ENCODE data around the gene FAN1.

FAN1 gene

DNA sequence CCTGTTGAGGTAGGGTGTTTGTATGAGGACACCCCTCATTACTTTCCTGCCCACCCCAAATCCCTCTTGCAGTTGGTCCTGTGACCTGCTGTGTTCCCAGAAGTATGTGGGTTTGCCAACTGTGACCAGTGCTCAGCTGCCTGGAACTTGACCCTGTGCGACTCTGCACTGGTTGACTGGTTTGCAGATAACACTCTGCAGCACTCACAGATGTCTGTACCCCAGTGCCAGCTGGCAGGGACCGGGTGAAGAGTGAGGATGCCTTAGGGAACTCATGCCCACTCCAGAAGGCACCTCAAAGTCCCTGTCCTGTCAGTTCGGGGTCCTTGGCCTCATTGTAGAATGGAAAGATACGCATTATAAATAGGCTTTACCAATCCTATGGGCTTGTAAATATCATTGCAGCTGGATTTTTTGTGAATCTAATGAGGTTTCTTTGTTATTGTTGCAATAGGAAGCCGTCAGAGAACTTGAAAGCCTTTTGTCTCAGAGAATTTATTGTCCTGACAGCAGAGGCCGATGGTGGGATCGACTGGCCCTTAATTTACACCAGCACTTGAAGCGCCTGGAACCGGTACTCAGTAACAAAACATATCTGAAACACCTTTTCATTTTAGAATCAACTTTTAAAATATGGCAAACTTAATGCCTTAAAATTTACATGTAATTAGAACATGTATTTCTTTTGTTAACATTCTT is 18.2 kb downstream of the FAN1 start:
- DNase-seq = no peak

- DNase-seq = no peak
These were observed 19.0 kb downstream of the FAN1 start for GRCh38 chr15:30922480-30923311.

DNA sequence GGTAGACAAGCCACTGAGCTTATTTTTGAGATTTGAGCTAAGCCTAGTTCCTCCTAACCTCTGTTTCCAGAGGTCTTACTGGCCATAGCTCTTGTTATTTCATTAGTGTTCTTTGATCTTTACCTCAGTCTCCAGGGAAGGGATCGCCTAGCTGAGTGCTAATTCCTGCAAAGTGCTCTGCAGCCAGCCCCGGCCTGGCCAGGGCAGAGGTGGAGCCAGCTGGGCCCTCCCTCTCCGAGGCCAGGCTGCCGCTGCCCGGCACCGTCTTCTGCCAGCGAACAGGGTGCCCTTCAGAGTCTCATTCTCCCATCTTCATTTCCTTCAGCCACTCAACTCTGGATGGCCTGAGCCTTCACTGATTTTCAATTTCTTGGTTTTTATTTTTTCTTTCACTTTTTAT is 19.7 kb downstream of the FAN1 start:
- no peak for DNase-seq

DNA sequence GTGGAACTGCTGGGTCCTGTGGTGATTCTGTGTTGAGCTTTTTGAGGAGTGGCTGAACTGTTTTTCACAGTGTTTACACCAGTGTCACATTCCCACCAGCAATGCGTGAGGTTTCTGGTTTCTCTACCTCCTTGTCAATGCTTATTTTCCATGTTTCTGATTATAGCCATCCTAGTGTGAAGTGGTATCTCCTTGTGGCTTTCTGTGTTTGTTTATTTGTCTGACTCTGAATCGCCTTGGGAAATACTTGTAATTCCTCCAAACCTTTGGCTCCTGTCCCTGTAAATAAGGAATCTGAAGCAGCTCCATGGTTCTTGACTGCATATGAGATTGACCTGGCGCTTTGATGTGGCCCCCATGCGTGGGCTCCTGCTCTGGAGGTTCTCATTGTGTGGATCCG is 20.6 kb downstream of the FAN1 start:
- no peak for DNase-seq

GRCh38 chr15:30925686-30926085 is 22.0 kb downstream of the FAN1 start:
- DNase-seq = no peak

GRCh38 chr15:30926161-30926560 is 22.4 kb downstream of the FAN1 start:
- DNase-seq = no peak

DNA sequence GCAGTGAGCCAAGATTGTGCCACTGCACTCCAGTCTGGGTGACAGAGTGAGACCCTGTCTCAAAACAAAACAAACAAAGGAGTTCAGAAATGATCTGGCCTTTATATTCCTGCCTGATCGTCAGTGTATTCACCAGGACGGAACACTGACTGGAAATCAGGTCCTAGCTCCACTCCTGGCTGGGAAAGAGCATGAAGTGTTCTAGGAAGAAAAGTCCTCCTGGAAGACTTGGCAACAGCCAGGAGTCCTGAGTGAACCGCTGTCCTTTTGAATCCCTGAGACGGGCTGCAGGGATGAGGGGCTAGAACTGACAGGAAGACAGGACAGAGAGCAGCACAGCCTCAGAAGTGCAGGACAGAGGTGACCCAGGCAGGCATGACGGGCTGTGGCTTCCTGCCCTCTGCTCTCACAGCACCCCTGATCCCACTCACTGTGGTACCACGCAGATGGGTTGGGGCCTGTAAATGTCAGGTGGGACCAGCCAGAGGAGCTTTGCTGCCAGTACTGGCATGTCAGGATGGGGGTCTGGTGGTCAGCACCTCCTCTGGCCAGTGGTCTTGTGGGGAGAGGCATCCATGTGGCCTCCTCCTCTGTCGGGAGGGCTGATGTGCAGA is 23.5 kb downstream of the FAN1 start:
- no peak for DNase-seq

DNA sequence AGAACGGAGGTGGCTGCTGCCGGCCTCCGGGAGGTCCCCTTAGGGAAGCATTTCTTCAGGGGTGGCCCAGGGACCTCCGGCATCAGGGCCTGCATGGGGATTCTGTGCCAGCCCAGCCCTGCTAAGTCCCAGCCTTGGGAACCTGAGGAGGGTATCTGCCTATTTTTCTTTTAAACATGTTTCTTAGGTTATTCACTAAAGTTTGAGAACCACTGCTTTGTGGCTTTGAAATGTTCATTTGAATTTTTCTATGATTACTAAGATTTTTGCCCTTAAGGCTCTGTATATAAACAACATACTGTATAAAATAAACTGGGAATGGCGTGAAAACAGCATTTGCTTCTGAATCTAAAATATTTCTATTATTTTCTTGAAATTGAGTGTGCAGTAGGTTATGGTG is 24.4 kb downstream of the FAN1 start:
- DNase-seq = no peak

DNA sequence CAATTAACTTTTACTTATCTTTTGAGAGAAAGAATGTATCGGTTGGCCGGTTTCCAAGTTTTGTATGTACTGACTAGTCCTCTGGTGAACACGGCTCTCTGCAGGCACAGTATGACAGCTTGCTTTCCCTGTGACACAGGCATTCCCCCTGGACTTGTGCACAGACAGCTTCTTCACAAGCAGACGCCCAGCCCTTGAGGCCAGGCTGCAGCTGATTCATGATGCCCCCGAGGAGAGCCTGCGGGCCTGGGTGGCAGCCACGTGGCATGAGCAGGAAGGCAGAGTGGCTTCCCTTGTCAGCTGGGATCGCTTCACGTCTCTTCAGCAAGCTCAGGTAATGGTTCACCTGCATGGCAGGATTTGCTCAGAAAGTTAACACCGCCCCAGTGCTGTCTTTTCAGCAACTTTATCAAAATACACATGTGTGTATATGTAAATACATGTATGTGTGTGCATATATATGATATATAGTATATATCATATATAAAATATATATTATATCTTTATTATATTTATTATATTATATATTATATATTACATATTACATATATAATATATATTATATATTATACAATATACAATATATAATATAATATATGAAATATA is 25.5 kb downstream of the FAN1 start:
- DNase-seq = peak; percentile 71 to 76

- no peak for DNase-seq
These were observed 26.3 kb downstream of the FAN1 start for GRCh38 chr15:30929982-30930381.

DNA sequence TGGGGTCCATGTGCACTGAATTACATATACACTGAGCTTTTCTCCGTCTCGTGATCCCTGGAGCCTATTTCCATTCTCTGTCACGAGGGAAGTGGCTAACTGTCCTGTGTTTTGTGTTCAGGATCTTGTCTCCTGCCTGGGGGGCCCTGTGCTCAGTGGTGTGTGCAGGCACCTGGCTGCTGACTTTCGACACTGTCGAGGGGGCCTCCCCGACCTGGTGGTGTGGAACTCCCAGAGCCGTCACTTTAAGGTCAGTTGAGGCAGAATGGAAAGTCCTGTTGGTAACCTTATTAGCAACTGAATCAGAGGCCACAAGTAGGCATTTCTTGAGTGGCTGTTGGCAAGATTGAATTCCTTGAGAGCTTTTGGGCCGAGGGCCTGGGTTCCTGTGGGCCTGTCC is 26.7 kb downstream of the FAN1 start:
- DNase-seq = no peak

GRCh38 chr15:30933293-30933692 is 29.6 kb downstream of the FAN1 start:
- no peak for DNase-seq

- no peak for DNase-seq
These were observed 35.4 kb downstream of the FAN1 start for GRCh38 chr15:30939161-30939560.

DNA sequence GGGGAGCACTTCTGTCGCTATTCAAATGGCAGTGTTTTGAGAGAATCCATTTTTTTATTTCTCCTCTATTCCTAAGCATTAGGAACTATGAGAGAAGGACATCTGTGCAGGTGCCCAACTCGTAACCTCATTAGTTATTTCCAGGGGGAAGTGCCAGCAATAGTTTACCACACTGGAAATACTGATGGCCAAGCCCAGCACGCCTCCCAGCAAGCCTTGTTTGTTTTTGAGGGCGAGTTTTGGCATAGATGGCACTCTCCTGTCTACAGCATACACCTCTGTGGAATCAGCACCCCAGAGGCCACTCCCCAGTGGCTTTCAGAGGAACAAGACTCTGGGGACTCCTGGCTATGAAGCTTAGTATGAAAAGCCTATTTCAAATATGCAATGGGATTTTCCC is 36.6 kb downstream of the FAN1 start:
- no peak for DNase-seq

GRCh38 chr15:30941520-30941919 is 37.8 kb downstream of the FAN1 start:
- DNase-seq = no peak

DNA sequence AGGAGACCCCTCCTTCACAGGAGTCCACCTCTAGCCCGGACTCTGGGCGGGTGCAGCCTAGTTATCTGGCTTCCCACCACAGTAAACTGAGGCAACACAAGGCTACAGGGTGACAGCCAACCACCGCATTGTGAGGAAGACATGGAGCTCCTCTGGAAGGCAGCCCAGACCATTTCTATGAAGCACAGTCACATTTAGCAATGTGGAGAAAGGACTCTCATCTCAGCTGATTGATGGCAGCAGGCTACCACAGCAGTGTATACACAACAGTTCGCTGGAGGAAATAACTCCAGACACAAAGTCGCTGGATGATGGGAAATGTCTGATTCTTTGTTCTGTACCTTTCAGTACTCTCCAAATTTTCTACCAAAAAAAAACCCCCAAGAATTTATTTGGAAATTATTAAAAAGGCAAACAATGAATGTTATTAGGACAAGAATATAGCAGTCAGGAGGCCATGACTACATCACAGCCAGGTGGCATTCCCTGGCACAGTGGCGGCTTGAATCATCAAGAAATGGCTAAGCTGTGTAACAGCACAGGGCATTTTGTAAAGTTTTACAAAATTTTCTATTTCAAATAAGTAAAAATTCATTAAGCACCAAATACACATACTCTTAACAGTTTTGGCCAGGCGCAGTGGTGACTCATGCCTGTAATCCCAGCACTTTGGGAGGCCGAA is 40.1 kb downstream of the FAN1 start:
- no peak for DNase-seq

GRCh38 chr15:30953183-30953582 is 49.5 kb downstream of the FAN1 start:
- no peak for DNase-seq

GRCh38 chr15:30953731-30954378 is 50.1 kb downstream of the FAN1 start:
- DNase-seq = no peak

DNA sequence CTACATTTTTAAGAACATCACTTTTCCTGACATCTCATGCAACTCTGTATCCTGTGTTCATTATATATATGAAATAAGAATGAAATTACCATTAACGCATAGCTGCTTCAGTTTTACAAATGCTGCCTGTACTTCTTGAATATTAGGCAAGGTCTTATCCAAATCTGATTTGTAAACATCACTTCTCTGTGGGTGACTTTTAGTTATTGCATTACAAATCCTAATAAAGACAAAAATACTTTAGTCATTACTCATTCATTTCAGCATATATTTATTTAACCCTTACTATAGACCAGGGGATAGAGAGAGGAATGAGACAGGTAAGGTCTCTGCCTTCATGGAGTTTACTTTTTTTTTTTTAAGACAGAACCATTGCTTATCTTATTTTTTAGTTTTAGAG is 51.0 kb downstream of the FAN1 start:
- DNase-seq = no peak

DNA sequence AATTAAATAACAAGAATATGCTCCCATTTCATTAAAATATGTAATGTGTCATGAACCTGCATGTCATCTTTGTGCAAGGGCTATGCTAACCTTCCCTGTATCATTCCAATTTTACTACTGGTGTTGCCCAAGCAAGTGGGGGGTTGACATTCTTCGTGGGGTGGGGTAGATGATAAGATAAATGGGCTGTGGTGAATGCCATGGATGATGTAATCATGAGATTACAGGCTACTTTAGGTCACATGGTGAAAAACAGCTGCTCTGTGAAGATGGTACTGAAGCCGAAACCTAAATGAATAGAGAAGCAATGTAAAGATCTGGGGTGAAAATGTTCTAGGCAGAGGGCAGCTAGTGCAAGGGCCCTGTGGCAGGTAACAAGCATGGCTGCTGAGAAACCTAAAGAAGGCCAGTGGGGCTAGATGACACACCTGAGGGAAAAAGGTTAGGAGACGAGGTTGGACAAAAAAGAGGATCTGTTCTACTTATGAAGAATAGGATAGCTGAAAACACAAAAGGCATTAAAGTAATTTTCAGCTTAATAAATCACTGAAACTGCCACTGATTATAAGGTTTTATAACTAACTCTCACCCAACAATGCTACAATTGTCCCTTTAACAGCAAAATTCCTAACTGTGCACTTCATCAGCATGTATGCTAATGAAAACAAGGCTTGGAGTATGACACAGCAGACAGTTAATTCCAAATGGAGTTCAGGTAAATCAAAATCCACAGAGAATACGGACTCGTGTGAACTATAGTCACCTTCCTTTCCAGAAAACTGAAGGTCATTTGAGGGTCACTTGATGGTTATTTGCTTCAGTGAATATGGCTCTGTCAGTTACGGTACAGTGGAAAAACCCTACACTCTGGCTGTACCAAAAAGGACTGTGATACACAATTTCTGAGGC is 52.8 kb downstream of the FAN1 start:
- DNase-seq = no peak

GRCh38 chr15:30958219-30958618 is 54.5 kb downstream of the FAN1 start:
- no peak for DNase-seq

Measured in SHP77 (cell line).